Right lobe of liver (tissue), 4 donors: ENCODE data around the gene CX3CR1.

ENCODE experiments used
- CTCF ChIP-seq, 4 donors: fragments of 200-600 bp in 3 of 4; fragments of 450-650 bp in 1 of 4; IDR thresholded peaks; one replicate each; pipeline versions ENCODE4 v1.5.1 to v1.8.0; 2016 to 2022; ENCODE audit warnings: antibody characterized with exemption in 4 of 4, mild to moderate bottlenecking in 2 of 4
- POLR2A ChIP-seq: fragments of 450-650 bp; IDR thresholded peaks from one replicate; pipeline ENCODE4 v1.6.1; 2017; ENCODE audit warnings: antibody characterized with exemption, mild to moderate bottlenecking
- donor health status: DM: no; HTN: no; CAD: no.
- donor health status: DM: no; HTN: no; CAD: no.
- donor health status: DM: no; HTN: yes; CAD: no.

DNA sequence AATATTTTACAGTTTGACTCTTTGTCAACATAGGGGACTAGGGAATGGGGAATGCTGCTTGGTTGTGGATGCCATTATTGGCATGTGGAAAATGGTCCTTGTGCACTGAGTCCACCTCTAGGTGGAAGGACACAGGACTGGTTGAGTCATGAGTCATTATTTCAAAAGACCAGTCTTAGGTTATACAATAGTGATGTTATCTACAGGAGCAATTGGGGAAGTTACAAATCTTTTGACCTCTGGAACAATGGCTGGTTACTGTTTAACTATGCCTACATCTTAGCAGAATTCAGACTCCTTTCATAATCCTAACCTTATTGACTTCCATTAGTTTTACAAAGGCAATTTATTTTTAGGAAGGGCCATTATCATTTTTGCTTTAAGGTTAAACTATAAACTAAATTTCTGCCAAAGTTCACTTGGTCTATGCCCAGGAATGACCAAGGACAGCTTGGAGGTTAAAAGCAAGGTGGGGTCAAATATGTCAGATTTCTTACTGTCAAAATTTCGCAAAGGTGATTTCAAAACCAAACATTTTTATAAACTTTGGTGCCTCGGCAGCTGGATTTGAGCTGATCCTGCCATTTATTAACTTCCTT lies 37.8 kb upstream of the CX3CR1 start:
- TF ChIP-seq CTCF (IDR thresholded peaks at IDR 0.05) (no peak), POLR2A (no peak)
